Ishikawa (cell line): ENCODE results near the gene ACER1.

ENCODE experiments used
- CEBPB ChIP-seq: IDR thresholded peaks from 2 replicates; pipeline ENCODE4 v1.6.1; 2012
- CREB1 ChIP-seq: IDR thresholded peaks from 2 replicates; pipeline ENCODE4 v1.6.1; 2012; ENCODE audit warnings: low read depth
- EGR1 ChIP-seq: IDR thresholded peaks from 2 replicates; pipeline ENCODE4 v1.6.1; 2012
- EP300 ChIP-seq: IDR thresholded peaks from 2 replicates; pipeline ENCODE4 v1.6.1; 2012; ENCODE audit warnings: borderline replicate concordance
- FOXM1 ChIP-seq: IDR thresholded peaks from 2 replicates; pipeline ENCODE4 v1.6.1; 2012; ENCODE audit warnings: low read depth, borderline replicate concordance
- MAX ChIP-seq: IDR thresholded peaks from 2 replicates; pipeline ENCODE4 v1.6.1; 2012
- NFIC ChIP-seq: IDR thresholded peaks from 2 replicates; pipeline ENCODE4 v1.6.1; 2012
- RAD21 ChIP-seq: IDR thresholded peaks from 2 replicates; pipeline ENCODE4 v1.6.1; 2012; ENCODE audit warnings: low read depth
- REST ChIP-seq: IDR thresholded peaks from 2 replicates; pipeline ENCODE4 v1.6.1; 2012; ENCODE audit warnings: low read depth, mild to moderate bottlenecking
- TAF1 ChIP-seq: IDR thresholded peaks from 2 replicates; pipeline ENCODE4 v1.6.1; 2012; ENCODE audit warnings: low read depth, mild to moderate bottlenecking
- TCF12 ChIP-seq: IDR thresholded peaks from 2 replicates; pipeline ENCODE4 v1.6.1; 2012; ENCODE audit warnings: low read depth
- TEAD4 ChIP-seq: IDR thresholded peaks from 2 replicates; pipeline ENCODE4 v1.6.1; 2012
- USF1 ChIP-seq: IDR thresholded peaks from 2 replicates; pipeline ENCODE4 v1.6.1; 2012
- YY1 ChIP-seq: IDR thresholded peaks from 2 replicates; pipeline ENCODE4 v1.6.1; 2012; ENCODE audit warnings: low read depth
- ZBTB7A ChIP-seq: IDR thresholded peaks from 2 replicates; pipeline ENCODE4 v1.6.1; 2012; ENCODE audit warnings: low read depth

Gene ACER1

GRCh38 chr19:6260376-6260775 is 73.0 kb downstream of the ACER1 start:
- no peak for TF ChIP-seq EGR1
- TF ChIP-seq TAF1 = no peak
- no peak for TF ChIP-seq EP300
- TF ChIP-seq YY1 = no peak
- TF ChIP-seq USF1 = no peak
- TF ChIP-seq FOXM1 = no peak
- no peak for TF ChIP-seq CEBPB
- no peak for TF ChIP-seq ZBTB7A

- TF ChIP-seq FOXM1 = no peak
- TF ChIP-seq YY1 = no peak
- TF ChIP-seq TEAD4 = no peak
- TF ChIP-seq MAX = no peak
Measured at GRCh38 chr19:6259312-6259861, 74.0 kb downstream of the ACER1 start.

GRCh38 chr19:6258812-6259311 is 74.5 kb downstream of the ACER1 start:
- TF ChIP-seq CREB1 = no peak
- no peak for TF ChIP-seq TEAD4
- TF ChIP-seq EGR1 = no peak
- TF ChIP-seq NFIC = no peak
- TF ChIP-seq RAD21 = no peak
- no peak for TF ChIP-seq USF1
- TF ChIP-seq CEBPB = no peak
- no peak for TF ChIP-seq YY1
- TF ChIP-seq ZBTB7A = no peak
- no peak for TF ChIP-seq TAF1
- no peak for TF ChIP-seq FOXM1
- no peak for TF ChIP-seq TCF12
- no peak for TF ChIP-seq REST
- TF ChIP-seq EP300 = no peak
- no peak for TF ChIP-seq MAX
